Central memory CD4-positive, alpha-beta T cell (primary cell): ENCODE measurements around the gene GPN2.
"Not testable (repeated sequence)": the region's sequence is repeated elsewhere in the genome, so short reads cannot be mapped to it uniquely, and the experiment has no call there.

ENCODE experiments used
- DNase-seq: peaks from one replicate; pipeline ENCODE4 v3.0.0; 2022

GPN2 gene

DNA sequence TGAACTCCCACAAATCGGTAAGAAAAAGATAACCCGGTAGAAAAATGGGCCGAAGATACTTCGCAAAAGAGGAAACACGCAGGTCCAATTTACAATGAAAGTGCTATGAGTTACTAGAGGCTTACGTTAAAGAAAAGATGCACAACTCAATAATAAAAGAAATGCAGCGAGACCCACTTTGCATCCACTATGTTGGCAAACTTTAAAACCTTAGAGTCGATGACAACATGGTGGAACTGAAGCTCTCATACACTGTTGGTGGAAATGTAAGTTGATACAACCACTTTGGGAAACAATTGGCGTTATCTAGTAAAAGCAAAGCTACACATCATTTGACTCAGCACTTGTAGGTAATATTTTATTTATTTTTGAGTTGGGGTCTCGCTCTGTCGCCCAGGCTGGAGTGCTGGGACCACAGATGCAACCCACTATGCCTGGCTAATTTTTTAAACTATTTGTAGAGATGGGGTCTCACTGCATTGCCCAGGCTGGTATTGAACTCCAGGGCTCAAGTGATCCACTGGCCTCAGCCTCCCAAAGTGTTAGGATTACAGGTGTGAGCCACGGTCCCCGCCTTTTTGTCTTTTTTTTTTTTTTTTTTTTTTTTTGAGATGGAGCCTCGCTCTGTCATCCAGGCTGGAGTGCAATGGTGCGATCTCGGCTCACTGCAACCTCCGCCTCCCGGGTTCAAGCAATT is 10.9 kb upstream of the GPN2 start:
- no peak for DNase-seq

DNA sequence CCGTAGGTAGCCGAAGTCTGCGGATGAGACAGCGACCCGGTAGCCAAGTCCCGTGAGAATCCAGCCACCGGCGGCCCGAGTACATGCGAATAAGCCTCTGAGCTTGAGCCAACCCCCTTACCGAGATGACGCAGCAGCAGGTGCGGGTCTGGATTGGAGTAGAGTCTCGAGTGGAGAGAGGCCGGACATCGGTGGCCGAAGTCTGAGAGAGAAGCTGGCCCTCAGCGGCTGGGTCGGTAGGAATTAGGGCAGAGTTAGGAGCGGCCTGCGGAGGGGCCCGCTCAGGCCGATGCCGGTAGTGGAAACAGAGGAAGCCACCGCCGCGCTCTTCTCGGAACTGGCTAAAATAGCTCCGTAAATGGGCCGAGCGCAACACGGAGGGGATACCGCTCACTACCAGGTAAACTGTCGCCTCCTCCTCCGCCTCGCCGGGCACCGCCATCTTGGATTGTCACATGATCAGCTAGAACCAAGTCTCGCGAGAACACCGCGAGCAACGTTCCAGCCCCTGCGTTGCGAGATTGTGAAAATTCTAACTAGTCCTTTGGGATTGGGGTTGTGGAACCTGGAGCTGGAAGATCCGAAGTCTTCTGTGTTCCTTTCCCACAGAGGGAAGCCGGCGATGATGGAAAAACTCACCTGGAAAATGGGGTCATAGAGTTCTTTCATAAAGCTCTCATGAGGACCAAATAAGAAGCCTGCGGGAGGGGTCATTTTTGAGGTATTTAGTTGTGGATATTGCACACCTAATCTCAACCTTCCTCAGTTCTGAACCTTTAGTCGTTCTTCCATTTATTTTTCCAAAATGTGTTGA is 10.1 kb upstream of the GPN2 start, which contains the start of gene GPATCH3:
TSS of gene GPATCH3 (minus strand) at position 467 of the 814 bp plus-strand sequence. CDS start at position 442, 25 bp downstream.
- DNase-seq = peak; percentile 84

DNA sequence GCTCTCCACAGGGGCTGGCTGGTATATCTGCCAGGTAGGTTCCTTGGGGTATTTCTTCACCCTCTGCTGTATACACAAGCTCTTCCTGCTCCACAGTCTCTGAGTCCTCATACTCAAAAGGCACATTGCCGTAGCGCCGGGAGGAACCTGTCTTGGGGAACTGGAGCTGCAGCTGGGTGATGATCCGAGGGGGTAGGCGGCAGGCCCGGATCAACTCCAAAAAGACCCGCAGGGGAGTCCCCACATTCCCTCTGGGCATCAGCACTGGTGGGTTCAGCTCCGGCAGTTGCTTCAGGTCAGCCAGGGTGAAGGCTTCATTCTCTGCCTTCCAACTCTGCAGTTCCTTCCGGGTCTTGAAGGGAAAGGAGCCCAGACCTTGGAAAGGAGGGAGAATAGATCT is 7.3 kb upstream of the GPN2 start:
- DNase-seq = no peak

DNA sequence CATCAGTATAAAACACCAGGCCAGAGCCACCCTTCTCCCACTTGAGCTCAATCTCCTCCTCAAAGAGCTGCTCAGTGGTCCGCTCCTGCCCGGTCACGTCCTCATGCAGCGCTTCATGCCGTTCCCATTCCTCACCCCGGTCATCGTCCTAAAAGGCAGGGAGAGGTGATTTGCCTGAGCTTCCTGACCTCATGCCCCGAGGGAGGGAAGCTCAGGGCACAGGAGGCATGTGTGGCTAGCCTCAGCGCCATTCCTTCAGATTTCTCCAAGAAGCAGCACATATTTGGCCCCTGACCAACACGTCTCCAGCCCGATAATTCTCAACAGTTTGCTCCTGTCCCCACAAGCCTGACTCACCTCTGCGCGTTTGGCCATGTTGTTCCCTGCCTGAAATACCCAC is 4.2 kb upstream of the GPN2 start:
- no peak for DNase-seq

GRCh38 chr1:26890467-26890796 is 349 bp upstream of the GPN2 start:
- no peak for DNase-seq

- no peak for DNase-seq
These were observed 1.9 kb downstream of the GPN2 start for GRCh38 chr1:26888231-26888630.

DNA sequence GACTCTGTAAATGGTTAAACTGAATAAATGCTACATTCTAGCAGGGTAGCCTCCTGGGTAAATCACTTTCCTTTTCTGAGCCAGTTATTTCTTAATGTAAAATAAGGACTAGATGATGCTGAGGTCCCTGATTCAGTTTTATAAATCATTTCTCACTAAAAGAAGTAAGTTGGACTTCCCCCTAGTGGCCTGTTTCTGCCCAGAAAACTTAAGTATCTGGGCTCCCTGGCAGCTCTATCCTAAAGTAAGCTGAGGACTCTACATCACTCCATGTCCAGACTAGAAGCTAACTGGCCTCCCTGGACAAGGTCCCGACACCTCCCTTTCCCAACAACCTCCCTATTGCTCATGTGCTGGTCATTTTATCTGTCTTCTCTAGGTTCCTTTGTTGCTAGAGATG is 3.0 kb downstream of the GPN2 start:
- DNase-seq = no peak

GRCh38 chr1:26882696-26883463 is 7.2 kb downstream of the GPN2 start:
- DNase-seq = no peak

DNA sequence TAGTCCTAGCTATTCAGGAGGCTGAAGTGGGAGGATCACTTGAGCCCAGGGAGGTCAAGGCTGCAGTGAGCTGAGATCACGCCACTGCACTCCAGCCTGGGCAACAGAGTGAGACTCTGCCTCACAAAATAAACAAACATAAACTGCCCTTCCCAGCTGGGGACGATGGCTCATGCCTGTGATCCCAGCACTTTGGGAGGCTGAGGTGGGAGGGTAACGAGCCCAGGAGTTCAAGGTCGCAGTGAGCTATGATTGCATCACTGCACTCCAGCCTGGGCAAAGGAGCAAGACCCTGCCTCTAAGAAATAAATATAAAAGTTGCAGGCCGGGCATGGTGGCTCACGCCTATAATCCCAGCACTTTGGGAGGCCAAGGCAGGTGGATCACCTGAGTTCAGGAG is 8.5 kb downstream of the GPN2 start:
- not testable (repeated sequence) for DNase-seq

- DNase-seq = no peak
These were observed 10.3 kb downstream of the GPN2 start for GRCh38 chr1:26879793-26880192.

- DNase-seq = no peak
These were observed 12.8 kb downstream of the GPN2 start for GRCh38 chr1:26877326-26877725.

DNA sequence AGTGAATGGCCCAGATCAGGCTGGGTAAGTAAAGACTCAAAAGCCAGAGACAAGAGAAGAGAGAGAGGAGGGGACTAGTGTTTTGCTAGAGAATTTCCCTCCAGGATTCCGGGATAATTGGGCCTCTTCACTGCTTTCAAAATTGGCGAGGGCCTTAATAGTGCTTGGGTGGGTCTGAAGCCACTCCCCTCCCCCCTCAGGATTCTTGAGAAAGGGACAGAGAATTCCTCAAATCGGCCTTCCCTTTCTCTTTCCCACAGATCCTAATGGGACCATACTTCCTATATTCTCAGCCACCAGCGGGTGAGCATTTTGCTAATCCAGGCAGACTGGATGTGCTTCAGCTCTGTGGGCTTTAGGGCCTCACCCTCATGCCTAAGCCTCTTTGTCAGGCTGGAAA is 15.2 kb downstream of the GPN2 start:
- no peak for DNase-seq

- not testable (repeated sequence) for DNase-seq
These were observed 17.0 kb downstream of the GPN2 start for GRCh38 chr1:26873097-26873496.

DNA sequence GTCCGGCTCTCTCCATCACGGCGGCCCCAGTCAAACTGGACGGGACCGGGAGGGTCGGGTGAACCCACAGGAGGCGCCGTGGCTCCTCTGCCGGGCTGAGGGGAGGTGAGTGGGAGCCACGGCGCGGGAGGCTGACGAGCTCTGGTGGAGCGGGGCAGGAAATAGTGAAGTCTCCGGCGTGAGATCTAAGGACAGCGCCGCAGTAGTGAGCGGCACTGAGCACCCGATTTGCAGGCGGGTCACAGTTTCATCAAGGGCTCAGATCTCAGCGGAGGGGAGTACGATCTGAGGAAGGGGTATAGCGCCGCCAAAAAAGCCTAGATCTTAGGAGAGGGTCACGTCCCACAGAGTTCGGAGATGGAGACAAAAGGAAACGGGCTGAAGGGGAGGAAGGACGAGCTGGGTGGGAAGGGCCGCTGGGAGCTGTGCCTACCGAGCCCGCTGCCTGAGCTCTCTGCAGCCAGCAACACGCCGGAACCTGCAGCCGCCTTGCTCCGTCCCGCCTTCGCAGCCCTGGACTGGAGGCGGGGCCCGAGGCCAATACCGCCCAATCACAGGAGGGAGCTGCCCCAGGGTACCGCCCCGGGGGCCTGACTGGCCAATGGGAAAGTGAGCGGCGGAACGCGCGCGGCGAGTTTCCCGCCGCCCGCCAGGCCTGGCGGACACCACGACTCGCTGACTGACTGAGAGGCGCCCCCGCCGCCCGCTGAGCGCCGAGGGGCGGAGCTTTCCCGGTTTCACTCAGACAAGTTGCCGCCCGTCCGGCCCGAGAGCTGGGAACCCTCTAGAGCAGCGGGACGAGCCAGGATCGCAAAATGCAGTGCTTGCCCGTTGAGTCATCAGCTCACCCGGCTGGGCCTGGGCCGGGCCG is 25.2 kb downstream of the GPN2 start:
- DNase-seq = peak; percentile 93

GRCh38 chr1:26863685-26864077 is 26.4 kb downstream of the GPN2 start:
- no peak for DNase-seq

DNA sequence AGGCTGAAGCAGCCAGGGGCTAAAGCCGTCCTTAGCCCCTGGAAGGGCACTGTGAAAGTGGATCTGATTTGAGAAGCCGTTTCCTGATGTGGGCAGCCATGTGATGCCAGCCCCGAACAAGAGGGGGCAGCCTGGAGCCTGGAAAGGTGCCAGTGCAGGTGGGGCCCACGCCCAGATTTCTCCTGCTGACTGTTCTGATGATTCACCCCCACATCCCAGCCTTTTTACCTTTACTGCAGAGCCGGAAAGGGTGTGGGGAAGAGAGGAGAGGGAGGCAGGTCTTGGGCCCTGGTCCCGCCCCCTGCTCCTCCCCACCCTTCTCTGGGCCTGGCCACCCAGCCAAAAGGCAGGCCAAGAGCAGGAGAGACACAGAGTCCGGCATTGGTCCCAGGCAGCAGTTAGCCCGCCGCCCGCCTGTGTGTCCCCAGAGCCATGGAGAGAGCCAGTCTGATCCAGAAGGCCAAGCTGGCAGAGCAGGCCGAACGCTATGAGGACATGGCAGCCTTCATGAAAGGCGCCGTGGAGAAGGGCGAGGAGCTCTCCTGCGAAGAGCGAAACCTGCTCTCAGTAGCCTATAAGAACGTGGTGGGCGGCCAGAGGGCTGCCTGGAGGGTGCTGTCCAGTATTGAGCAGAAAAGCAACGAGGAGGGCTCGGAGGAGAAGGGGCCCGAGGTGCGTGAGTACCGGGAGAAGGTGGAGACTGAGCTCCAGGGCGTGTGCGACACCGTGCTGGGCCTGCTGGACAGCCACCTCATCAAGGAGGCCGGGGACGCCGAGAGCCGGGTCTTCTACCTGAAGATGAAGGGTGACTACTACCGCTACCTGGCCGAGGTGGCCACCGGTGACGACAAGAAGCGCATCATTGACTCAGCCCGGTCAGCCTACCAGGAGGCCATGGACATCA is 27.1 kb downstream of the GPN2 start, which contains the start of gene SFN:
TSS of gene SFN (plus strand) at position 369 of the 904 bp plus-strand sequence. CDS start at position 433, 64 bp downstream.
- DNase-seq = peak; percentile 45

- DNase-seq = no peak
These were observed 28.1 kb downstream of the GPN2 start for GRCh38 chr1:26861889-26862378.

DNA sequence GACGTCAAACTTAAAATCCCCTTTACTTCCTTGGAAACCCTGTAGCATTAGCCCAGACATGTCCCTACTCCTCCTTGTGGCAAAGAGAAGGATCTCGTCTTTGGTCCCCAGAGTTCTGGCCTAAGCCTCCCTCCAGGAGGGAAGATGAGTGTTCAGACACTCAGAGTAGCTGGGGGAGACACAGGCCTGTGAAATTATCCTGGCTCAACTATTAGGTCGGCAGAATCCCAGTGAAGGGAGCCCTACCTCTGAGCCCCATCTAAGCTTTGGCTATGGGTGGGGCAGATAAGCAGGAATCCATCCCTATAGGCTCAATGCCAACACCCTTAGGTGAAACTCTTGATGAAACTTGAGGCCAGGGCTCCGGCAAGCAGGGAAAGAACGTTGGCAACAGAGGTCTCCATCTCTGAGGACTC is 28.8 kb downstream of the GPN2 start:
- no peak for DNase-seq

GRCh38 chr1:26858891-26859640 is 31.0 kb downstream of the GPN2 start:
- no peak for DNase-seq

DNA sequence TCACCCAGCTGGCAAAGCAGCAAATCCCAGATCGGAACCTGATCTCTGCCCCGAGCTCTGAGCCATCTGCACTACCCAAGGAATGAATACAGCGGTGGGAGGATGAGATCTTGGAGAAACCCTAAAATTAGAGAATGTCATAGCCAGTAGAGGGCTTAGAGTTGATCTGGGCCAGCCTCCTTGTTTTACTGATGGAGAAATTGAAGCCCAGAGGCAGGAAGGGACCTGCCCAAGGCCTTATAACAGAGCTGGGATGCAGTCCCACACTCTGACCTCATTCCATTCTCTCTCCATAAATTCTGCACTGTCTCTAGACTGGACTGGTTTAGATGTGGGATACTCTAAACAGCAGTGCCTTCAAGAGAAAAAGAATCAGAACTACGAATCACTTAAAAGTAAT is 31.9 kb downstream of the GPN2 start:
- DNase-seq = no peak
